IMR-90 (cell line): ENCODE data around the gene MIPEP. TPM values are rescaled to one million over a fixed set of nuclear protein-coding genes. Genes with fewer than 3 reads are reported as not detected.
A peak's percentile ranks its signal among the peaks of the same experiment; 100 is the strongest.

Experiments
- ATAC-seq: fragments of 200-7000 bp; cut with Tn5 transposase; 2 replicates; pipeline ENCODE4 v1.9.1; 2020; ENCODE audit warnings: low read depth, mild to moderate bottlenecking, moderate library complexity
- BruUV-seq: library from RNA; stranded (reverse); fragments of 400-500 nt; replicated peaks from 2 replicates; lab custom pipeline; 2021; lab: Mats Ljungman, UMichigan
- CTCF ChIA-PET: fragments of 300-600 bp; formaldehyde crosslinking; extraction: SDS; loops from one replicate; lab custom pipeline; 2021; ENCODE audit warnings: antibody characterized with exemption; lab: Yijun Ruan, JAX
- POLR2A ChIA-PET: fragments of 300-600 bp; sonication (Branson Sonifier 250); formaldehyde crosslinking; loops from one replicate; lab custom pipeline; 2022; ENCODE audit warnings: antibody characterized with exemption; ENCODE audit not compliant: unreplicated experiment; lab: Charles Lee
- DNase-seq: peaks from one replicate; pipeline ENCODE4 v3.0.0; 2013
- H2AFZ ChIP-seq: replicated peaks from 2 replicates; pipeline ENCODE3; 2013; ENCODE audit warnings: low read length, mild to moderate bottlenecking; ENCODE audit not compliant: poor library complexity
- H2AK5ac ChIP-seq: 2 replicates; pipeline ENCODE4 v1.6.1; 2013; ENCODE audit warnings: low read depth, low read length, inconsistent platforms
- H2AK9ac ChIP-seq: replicated peaks from 2 replicates; pipeline ENCODE3; 2013; ENCODE audit warnings: mild to moderate bottlenecking, low read depth, low read length, moderate library complexity; ENCODE audit not compliant: poor library complexity
- H2BK120ac ChIP-seq: 2 replicates; pipeline ENCODE4 v1.6.1; 2013; ENCODE audit warnings: low read depth, low read length, inconsistent platforms
- H2BK15ac ChIP-seq: 3 replicates; pipeline ENCODE4 v1.6.1; 2013; ENCODE audit warnings: low read depth, low read length, inconsistent platforms
- H2BK20ac ChIP-seq: 2 replicates; pipeline ENCODE4 v1.6.1; 2013; ENCODE audit warnings: low read depth, mild to moderate bottlenecking, inconsistent platforms, low read length, moderate library complexity
- H2BK5ac ChIP-seq: 2 replicates; pipeline ENCODE4 v1.6.1; 2013; ENCODE audit warnings: mild to moderate bottlenecking, low read depth, low read length, inconsistent platforms; ENCODE audit not compliant: poor library complexity, severe bottlenecking
- H3K14ac ChIP-seq: replicated peaks from 2 replicates; pipeline ENCODE4 v1.6.1; 2013; ENCODE audit warnings: low read depth, low read length, inconsistent platforms
- H3K18ac ChIP-seq: 2 replicates; pipeline ENCODE4 v1.6.1; 2013; ENCODE audit warnings: low read depth, low read length, control low read depth
- H3K23ac ChIP-seq: 2 replicates; pipeline ENCODE4 v1.6.1; 2013; ENCODE audit warnings: low read depth, low read length, inconsistent platforms
- H3K27ac ChIP-seq: 2 replicates; pipeline ENCODE4 v1.5.1; 2013; ENCODE audit warnings: mild to moderate bottlenecking, control low read depth, low read length; ENCODE audit not compliant: insufficient read depth
- H3K27me3 ChIP-seq: 2 replicates; pipeline ENCODE4 v1.6.1; 2013; ENCODE audit warnings: low read length; ENCODE audit not compliant: control insufficient read depth, insufficient read depth
- H3K36me3 ChIP-seq: 2 replicates; pipeline ENCODE4 v1.6.1; 2013; ENCODE audit warnings: low read length, mixed read lengths; ENCODE audit not compliant: control insufficient read depth, insufficient read depth
- H3K4ac ChIP-seq: 2 replicates; pipeline ENCODE4 v1.6.1; 2013; ENCODE audit warnings: low read depth, low read length, inconsistent platforms
- H3K4me1 ChIP-seq: 2 replicates; pipeline ENCODE4 v1.6.1; 2013; ENCODE audit warnings: low read length, mixed read lengths; ENCODE audit not compliant: control insufficient read depth, insufficient read depth
- H3K4me2 ChIP-seq: 2 replicates; pipeline ENCODE4 v1.6.1; 2013; ENCODE audit warnings: low read depth, mild to moderate bottlenecking, control low read depth, low read length, moderate library complexity
- H3K4me3 ChIP-seq: 2 replicates; pipeline ENCODE4 v1.5.1; 2013; ENCODE audit warnings: low read depth, mild to moderate bottlenecking, control low read depth, low read length, moderate library complexity; ENCODE audit not compliant: insufficient read depth
- H3K56ac ChIP-seq: 2 replicates; pipeline ENCODE4 v1.6.1; 2013; ENCODE audit warnings: low read length, inconsistent platforms; ENCODE audit not compliant: insufficient read depth; ENCODE audit errors: extremely low read depth
- H3K79me1 ChIP-seq, 2 experiments: 2 replicates each; pipeline ENCODE4 v1.6.1; 2013; ENCODE audit warnings: low read length in 2 of 2, inconsistent platforms in 1 of 2, low read depth in 1 of 2
- H3K9ac ChIP-seq: 2 replicates; pipeline ENCODE4 v1.6.1; 2013; ENCODE audit warnings: low read depth, low read length, control low read depth
- H3K9me1 ChIP-seq: 2 replicates; pipeline ENCODE4 v1.6.1; 2013; ENCODE audit warnings: low read length, inconsistent platforms; ENCODE audit not compliant: insufficient read depth
- H3K9me3 ChIP-seq: 2 replicates; pipeline ENCODE4 v1.6.1; 2013; ENCODE audit warnings: low read length; ENCODE audit not compliant: control insufficient read depth, insufficient read depth
- H4K20me1 ChIP-seq: 2 replicates; pipeline ENCODE4 v1.6.1; 2013; ENCODE audit warnings: low read length, inconsistent platforms; ENCODE audit not compliant: insufficient read depth
- H4K5ac ChIP-seq: 2 replicates; pipeline ENCODE4 v1.6.1; 2013; ENCODE audit warnings: mild to moderate bottlenecking, low read depth, low read length, control low read depth
- H4K8ac ChIP-seq, 2 experiments: 2 replicates each; pipeline ENCODE4 v1.6.1; 2013; ENCODE audit warnings: low read depth in 2 of 2, low read length in 2 of 2, control low read depth in 1 of 2, inconsistent platforms in 1 of 2
- H4K91ac ChIP-seq: 2 replicates; pipeline ENCODE4 v1.6.1; 2013; ENCODE audit warnings: low read depth, low read length, inconsistent platforms; ENCODE audit not compliant: insufficient read depth
- CEBPB ChIP-seq: IDR thresholded peaks from 2 replicates; pipeline ENCODE4 v1.6.1; 2012; ENCODE audit warnings: low read depth, low read length, improper control_type of control experiment
- MAZ ChIP-seq: IDR thresholded peaks from 2 replicates; pipeline ENCODE4 v1.6.1; 2012; ENCODE audit warnings: low read depth, mild to moderate bottlenecking, low read length, improper control_type of control experiment, moderate library complexity, borderline replicate concordance
- NFE2L2 ChIP-seq: fragments of 150-350 bp; IDR thresholded peaks from 2 replicates; pipeline ENCODE4 v1.6.1; 2016; ENCODE audit warnings: low read depth, mild to moderate bottlenecking, low read length
- POLR2A ChIP-seq: IDR thresholded peaks from 2 replicates; pipeline ENCODE4 v1.6.1; 2012; ENCODE audit warnings: mild to moderate bottlenecking, low read depth, low read length
- RCOR1 ChIP-seq: IDR thresholded peaks from 2 replicates; pipeline ENCODE4 v1.6.1; 2012; ENCODE audit warnings: mild to moderate bottlenecking, low read length, improper control_type of control experiment; ENCODE audit not compliant: insufficient replicate concordance
- SMC3 ChIP-seq: fragments of 150-350 bp; IDR thresholded peaks from 2 replicates; pipeline ENCODE4 v1.6.1; 2016; ENCODE audit warnings: low read depth, mild to moderate bottlenecking, antibody characterized with exemption, low read length, moderate library complexity
- WGBS, 2 experiments: methylation state at CpG; one replicate each; pipeline versions ENCODE4 v1.1.5 to v1.1.7; 2013; ENCODE audit warnings: missing lambda C conversion rate in 2 of 2; ENCODE audit not compliant: insufficient read length in 1 of 2; ENCODE audit errors: extremely low coverage in 2 of 2; 5-methylcytosine and 5-hydroxymethylcytosine counted together
- dilution Hi-C: fragments of 300-500 bp; cut with HindIII; formaldehyde crosslinking; loops from one replicate; pipeline ENCODE4 v1.14.3; 2018; ENCODE audit warnings: low sequenced_read_pairs; ENCODE audit not compliant: unreplicated experiment
- in situ Hi-C: fragments of 300-500 bp; cut with MboI; formaldehyde crosslinking; loops from 3 replicates; pipeline ENCODE4 v1.14.3; 2019; ENCODE audit warnings: low sequenced_read_pairs, inconsistent platforms, mixed read lengths
- intact Hi-C: fragments of 100-400 bp; cut with micrococcal nuclease; formaldehyde crosslinking; loops from 2 replicates; pipeline ENCODE4 v1.10.0; 2022
- polyA plus RNA-seq, 3 experiments: library from polyadenylated mRNA; depleted of rRNA; stranded (reverse); fragments of >200 nt; gene quantifications; 2 replicates each; pipeline ENCODE4 v1.2.3, GENCODE V29; 2012; ENCODE audit warnings: low replicate concordance in 1 of 3
- total RNA-seq: library from RNA; depleted of rRNA; stranded (reverse); fragments of >200 nt; gene quantifications from 2 replicates; pipeline ENCODE4 v1.2.3, GENCODE V29; 2012

Gene MIPEP
- total and polyA plus RNA-seq, 2 of the 4 experiments (the other 2 are of a cell fraction): 15.0 to 21.5 TPM

GRCh38 chr13:23718996-23719395 is 170.2 kb downstream of the MIPEP start:
- WGBS, 2 experiments: no CpG with 5 or more reads among the region's 2 CpGs
- Histone ChIP-seq H4K8ac (peak overlapping the region; percentile 61 to 76; a peak in 3 of 4 replicates), H3K27me3 (no peaks in the 10 kb centered on the region), H2BK15ac (peak overlapping the region; percentile 77; the same call in 1 of the 3 replicates), H4K91ac (0 out of 2 replicates have a peak overlapping the region, but pooled peaks have one; percentile 26), H3K79me1 (no peaks in the 10 kb centered on the region), H3K9ac (no peak overlapping the region), H3K4me3 (no peak overlapping the region), H3K4me1 (peaks cover 17% of the 10 kb centered on the region), H3K14ac (peak overlapping the region; percentile 73; the same call in 1 of the 2 replicates), H3K27ac (peak overlapping the region; percentile 97; the same call in 1 of the 2 replicates), H2BK120ac (peak overlapping the region; percentile 84), H3K36me3 (no peaks in the 10 kb centered on the region), H2AK9ac (no peak overlapping the region), H4K20me1 (no peaks in the 10 kb centered on the region), H3K23ac (no peak overlapping the region), H2BK20ac (peak overlapping the region; percentile 38; the same call in 1 of the 2 replicates), H3K4me2 (peak overlapping the region; percentile 53), H3K9me1 (peaks cover 11% of the 10 kb centered on the region; the same call in 1 of the 2 replicates), H3K18ac (peak overlapping the region; percentile 96), H2AFZ (no peak overlapping the region), H4K5ac (peak overlapping the region; percentile 55; the same call in 1 of the 2 replicates), H2BK5ac (peak overlapping the region; percentile 80), H2AK5ac (peak overlapping the region; percentile 33; the same call in 1 of the 2 replicates), H3K9me3 (no peaks in the 10 kb centered on the region), H3K56ac (peak overlapping the region; percentile 17; the same call in 1 of the 2 replicates), H3K4ac (peak overlapping the region; percentile 39)
- BruUV-seq: no TSS peak
- TF ChIP-seq CEBPB (no peak), NFE2L2 (no peak), POLR2A (no peak), MAZ (no peak), RCOR1 (no peak), SMC3 (no peak)
- dilution Hi-C loops: no loop called here
- intact Hi-C loops: no loop called here
- DNase-seq (peak; percentile 55), ATAC-seq (peak; percentile 65)
- ChIA-PET POLR2A (no interaction called here), CTCF (interaction anchor here (2.0 kb wide), 1 partner anchor 11 kb away, joined by 5 read pairs; no protein-coding TSS in a partner anchor)
- in situ Hi-C loops: no loop called here
